ENCODE data around the gene CENPI.

DNA sequence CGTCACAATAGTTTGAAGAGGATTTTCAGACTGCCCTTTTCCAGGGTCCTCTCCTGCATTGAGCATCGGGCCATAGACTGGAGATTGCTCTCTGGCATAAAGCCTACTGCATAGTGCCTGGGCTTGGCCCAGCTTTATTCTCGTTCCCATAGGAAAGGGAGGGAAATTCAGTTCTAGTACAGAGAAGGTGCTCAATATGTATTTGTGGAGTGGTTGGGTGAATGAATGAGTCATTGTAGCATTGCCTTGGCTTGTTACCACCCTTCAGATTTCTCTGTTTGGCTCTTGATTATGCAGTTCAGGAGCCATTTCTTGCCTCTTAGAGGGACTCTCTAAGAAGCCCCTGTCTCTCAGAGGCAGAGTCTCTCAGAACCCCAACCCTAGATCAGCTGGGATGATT lies 16.8 kb upstream of the CENPI start:
- TF ChIP-seq, protein P1, sequence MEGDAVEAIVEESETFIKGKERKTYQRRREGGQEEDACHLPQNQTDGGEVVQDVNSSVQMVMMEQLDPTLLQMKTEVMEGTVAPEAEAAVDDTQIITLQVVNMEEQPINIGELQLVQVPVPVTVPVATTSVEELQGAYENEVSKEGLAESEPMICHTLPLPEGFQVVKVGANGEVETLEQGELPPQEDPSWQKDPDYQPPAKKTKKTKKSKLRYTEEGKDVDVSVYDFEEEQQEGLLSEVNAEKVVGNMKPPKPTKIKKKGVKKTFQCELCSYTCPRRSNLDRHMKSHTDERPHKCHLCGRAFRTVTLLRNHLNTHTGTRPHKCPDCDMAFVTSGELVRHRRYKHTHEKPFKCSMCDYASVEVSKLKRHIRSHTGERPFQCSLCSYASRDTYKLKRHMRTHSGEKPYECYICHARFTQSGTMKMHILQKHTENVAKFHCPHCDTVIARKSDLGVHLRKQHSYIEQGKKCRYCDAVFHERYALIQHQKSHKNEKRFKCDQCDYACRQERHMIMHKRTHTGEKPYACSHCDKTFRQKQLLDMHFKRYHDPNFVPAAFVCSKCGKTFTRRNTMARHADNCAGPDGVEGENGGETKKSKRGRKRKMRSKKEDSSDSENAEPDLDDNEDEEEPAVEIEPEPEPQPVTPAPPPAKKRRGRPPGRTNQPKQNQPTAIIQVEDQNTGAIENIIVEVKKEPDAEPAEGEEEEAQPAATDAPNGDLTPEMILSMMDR (conservative IDR thresholded peaks at IDR 0.05), result no peak
- TF ChIP-seq EZH2 (IDR thresholded peaks at IDR 0.05; ENCODE audit: low read depth), result no peak

Measured in PC-9 (cell line).